SK-N-SH (cell line): ENCODE results near the gene FMOD. TPM values are rescaled to one million over a fixed set of nuclear protein-coding genes. Genes with fewer than 3 reads are reported as not detected.
A peak's percentile ranks its signal among the peaks of the same experiment; 100 is the strongest.

Experiments
- CTCF ChIA-PET: fragments of 300-600, 350-600 bp; formaldehyde crosslinking; extraction: SDS; loops from one replicate; lab custom pipeline; 2021; lab: Yijun Ruan, JAX
- POLR2A ChIA-PET: fragments of 350-600 bp; sonication (Branson Sonifier 250); formaldehyde crosslinking; extraction: SDS; loops from one replicate; lab custom pipeline; 2020; ENCODE audit warnings: antibody characterized with exemption, inconsistent platforms; lab: Yijun Ruan, JAX
- DNase-seq: peaks from one replicate; pipeline ENCODE4 v3.0.0; 2012
- H2AFZ ChIP-seq: fragments of 200-600 bp; sonication (generic); 2 replicates; pipeline ENCODE4 v1.8.1; 2016; ENCODE audit warnings: antibody characterized with exemption, mild to moderate bottlenecking, low read depth
- H3F3A ChIP-seq: fragments of 200-600 bp; sonication (generic); replicated peaks from 2 replicates; pipeline ENCODE3; 2016; ENCODE audit warnings: antibody characterized with exemption, mild to moderate bottlenecking; ENCODE audit not compliant: insufficient read depth
- H3K27ac ChIP-seq, 2 experiments: fragments of 200-500 bp in 1 of 2; fragments of 200-600 bp in 1 of 2; sonication (Bioruptor generic) in 1 of 2; sonication (generic), shearing (Covaris generic) in 1 of 2; 2 replicates each; pipeline versions ENCODE4 v1.5.1 to v1.6.1; 2014 to 2016; ENCODE audit warnings: low read depth in 2 of 2, inconsistent platforms in 1 of 2, low read length in 1 of 2, mild to moderate bottlenecking in 1 of 2, mixed read lengths in 1 of 2
- H3K27me3 ChIP-seq: fragments of 200-600 bp; sonication (generic), shearing (Covaris generic); 2 replicates; pipeline ENCODE4 v1.6.1; 2016; ENCODE audit warnings: mixed run types; ENCODE audit not compliant: insufficient read depth
- H3K36me3 ChIP-seq, 2 experiments: fragments of 200-500 bp in 1 of 2; fragments of 200-600 bp in 1 of 2; sonication (Bioruptor generic) in 1 of 2; sonication (generic) in 1 of 2; replicated peaks in 1 of 2; 2 replicates each; pipeline versions ENCODE3 to v1.5.1; 2014 to 2016; ENCODE audit warnings: low read length in 1 of 2, mild to moderate bottlenecking in 1 of 2; ENCODE audit not compliant: insufficient read depth in 2 of 2, control insufficient read depth in 1 of 2
- H3K4me1 ChIP-seq, 2 experiments: fragments of 200-500 bp in 1 of 2; fragments of 200-600 bp in 1 of 2; sonication (Bioruptor generic) in 1 of 2; sonication (generic), shearing (Covaris generic) in 1 of 2; 2 replicates each; pipeline versions ENCODE4 v1.5.1 to v1.6.1; 2014 to 2016; ENCODE audit warnings: low read depth in 1 of 2, low read length in 1 of 2, mixed run types in 1 of 2; ENCODE audit not compliant: insufficient read depth in 2 of 2, control insufficient read depth in 1 of 2
- H3K4me2 ChIP-seq: fragments of 200-600 bp; sonication (generic), shearing (Covaris generic); 2 replicates; pipeline ENCODE4 v1.6.1; 2017; ENCODE audit warnings: mixed run types
- H3K4me3 ChIP-seq, 2 experiments: fragments of 200-500 bp in 1 of 2; fragments of 200-600 bp in 1 of 2; sonication (Bioruptor generic) in 1 of 2; sonication (generic), shearing (Covaris generic) in 1 of 2; 2 replicates each; pipeline versions ENCODE4 v1.5.1 to v1.8.1; 2014 to 2016; ENCODE audit warnings: low read depth in 2 of 2, inconsistent platforms in 1 of 2, low read length in 1 of 2, mild to moderate bottlenecking in 1 of 2, mixed read lengths in 1 of 2, moderate library complexity in 1 of 2
- H3K79me2 ChIP-seq: fragments of 200-600 bp; sonication (generic); 2 replicates; pipeline ENCODE4 v1.8.1; 2017; ENCODE audit warnings: mild to moderate bottlenecking; ENCODE audit not compliant: insufficient read depth
- H3K9ac ChIP-seq: fragments of 200-600 bp; sonication (generic); 2 replicates; pipeline ENCODE4 v1.6.1; 2017; ENCODE audit warnings: mixed run types
- H3K9me2 ChIP-seq: fragments of 200-600 bp; sonication (generic); 2 replicates; pipeline ENCODE4 v1.6.1; 2017; ENCODE audit warnings: mixed run types
- H3K9me3 ChIP-seq: fragments of 200-600 bp; sonication (generic); 2 replicates; pipeline ENCODE4 v1.6.1; 2017; ENCODE audit warnings: mixed run types, mild to moderate bottlenecking, moderate library complexity
- H4K20me1 ChIP-seq: fragments of 200-600 bp; sonication (generic); 2 replicates; pipeline ENCODE4 v1.6.1; 2017; ENCODE audit warnings: mild to moderate bottlenecking, mixed run types; ENCODE audit not compliant: insufficient read depth
- CHD2 ChIP-seq: fragments of 150-350 bp; IDR thresholded peaks from 2 replicates; pipeline ENCODE4 v1.6.1; 2018; ENCODE audit warnings: low read length; ENCODE audit not compliant: partially characterized antibody
- CTCF ChIP-seq: fragments of 200-600 bp; sonication (generic); IDR thresholded peaks from 2 replicates; pipeline ENCODE4 v1.6.1; 2017; ENCODE audit warnings: antibody characterized with exemption, mild to moderate bottlenecking, moderate library complexity
- ELF1 ChIP-seq: IDR thresholded peaks from 2 replicates; pipeline ENCODE4 v1.4.0; 2012
- FOSL2 ChIP-seq: IDR thresholded peaks from 2 replicates; pipeline ENCODE4 v1.4.0; 2012; ENCODE audit warnings: low read depth, mild to moderate bottlenecking, moderate library complexity, borderline replicate concordance
- MXI1 ChIP-seq: IDR thresholded peaks from 2 replicates; pipeline ENCODE4 v1.6.1; 2012; ENCODE audit warnings: mild to moderate bottlenecking, low read depth, low read length, improper control_type of control experiment
- NFIC ChIP-seq: IDR thresholded peaks from 2 replicates; pipeline ENCODE4 v1.4.0; 2012; ENCODE audit warnings: borderline replicate concordance
- RAD21 ChIP-seq: IDR thresholded peaks from 2 replicates; pipeline ENCODE4 v1.6.1; 2012; ENCODE audit warnings: mild to moderate bottlenecking, low read length
- RFX5 ChIP-seq: IDR thresholded peaks from 2 replicates; pipeline ENCODE4 v1.6.1; 2012; ENCODE audit warnings: mild to moderate bottlenecking, improper control_type of control experiment, low read length
- SMC3 ChIP-seq: IDR thresholded peaks from 2 replicates; pipeline ENCODE4 v1.6.1; 2012; ENCODE audit warnings: low read depth, low read length, improper control_type of control experiment
- WGBS: methylation state at CpG from one replicate; pipeline ENCODE4 v1.1.6; 2017; ENCODE audit warnings: low lambda C conversion rate; 5-methylcytosine and 5-hydroxymethylcytosine counted together
- polyA plus RNA-seq, 3 experiments: library from polyadenylated mRNA; depleted of rRNA; stranded (reverse); fragments of >200 nt; gene quantifications; 2 replicates each; pipeline ENCODE4 v1.2.3, GENCODE V29; 2012

The FMOD gene
- polyA plus RNA-seq, 1 of the 3 experiments (the other 2 are of a cell fraction): not detected

- POLR2A ChIA-PET: no interaction called here
- TF ChIP-seq FOSL2 (no peak), NFIC (no peak), MXI1 (no peak), SMC3 (peak; percentile 89), RAD21 (peak; percentile 85), CTCF (peak; percentile 92)
- Histone ChIP-seq H3K9ac (no peak overlapping the region), H4K20me1 (no peaks in the 10 kb centered on the region), H3F3A (no peaks in the 10 kb centered on the region), H3K9me2 (no peaks in the 10 kb centered on the region), H3K27ac (no peak overlapping the region), H3K9me3 (no peaks in the 10 kb centered on the region), H3K4me2 (no peak overlapping the region), H2AFZ (no peak overlapping the region), H3K79me2 (no peaks in the 10 kb centered on the region), H3K36me3 (no peaks in the 10 kb centered on the region), H3K4me1 (peaks cover 0 to 11% of the 10 kb centered on the region in 2 experiments; a peak in 2 of 4 replicates), H3K27me3 (peaks cover 22% of the 10 kb centered on the region; the same call in 1 of the 2 replicates), H3K4me3 (no peak overlapping the region; a peak in 1 of 4 replicates)
- peak; percentile 86 for DNase-seq
- WGBS: 49% methylated on average over 18 of the region's 18 CpGs
- CTCF ChIA-PET: interaction anchor here (0.7 to 27.9 kb wide), 19 partner anchors 9 to 445 kb away, joined by 3 to 817 read pairs (median 12); partner anchors contain the start of genes BTG2, FMOD, OPTC and PRELP
These were observed 12.4 kb downstream of the FMOD start for GRCh38 chr1:203338335-203339036.

GRCh38 chr1:203336097-203336496 lies 14.8 kb downstream of the FMOD start:
- Histone ChIP-seq H2AFZ (no peak overlapping the region), H4K20me1 (no peaks in the 10 kb centered on the region), H3K4me2 (no peak overlapping the region), H3K9me2 (no peaks in the 10 kb centered on the region), H3K9me3 (no peaks in the 10 kb centered on the region), H3K4me1 (peaks cover 0 to 4% of the 10 kb centered on the region in 2 experiments; a peak in 2 of 4 replicates), H3K36me3 (no peaks in the 10 kb centered on the region), H3F3A (no peaks in the 10 kb centered on the region), H3K27ac (no peak overlapping the region), H3K27me3 (peaks cover 8% of the 10 kb centered on the region; the same call in 1 of the 2 replicates), H3K4me3 (no peak overlapping the region), H3K79me2 (no peaks in the 10 kb centered on the region), H3K9ac (no peak overlapping the region)
- ChIA-PET CTCF (interaction anchor here (0.6 to 27.9 kb wide), 10 partner anchors 12 to 365 kb away, joined by 3 to 817 read pairs (median 102); partner anchors contain the start of genes BTG2, FMOD and PRELP), POLR2A (no interaction called here)
- WGBS: 25% methylated on average over 1 of the region's 1 CpG
- DNase-seq: no peak
- no peak for TF ChIP-seq CHD2
- TF ChIP-seq ELF1: no peak
- no peak for TF ChIP-seq RFX5
- TF ChIP-seq CTCF: no peak
